Measurements from ENCODE around the gene ZNF30.
"Not testable (repeated sequence)": the region's sequence is repeated elsewhere in the genome, so short reads cannot be mapped to it uniquely, and the experiment has no call there.

The ZNF30 gene

GRCh38 chr19:34960103-34960805 lies 33.6 kb downstream of the ZNF30 start:
- no peak for DNase-seq (ENCODE audit: low read depth)

DNA sequence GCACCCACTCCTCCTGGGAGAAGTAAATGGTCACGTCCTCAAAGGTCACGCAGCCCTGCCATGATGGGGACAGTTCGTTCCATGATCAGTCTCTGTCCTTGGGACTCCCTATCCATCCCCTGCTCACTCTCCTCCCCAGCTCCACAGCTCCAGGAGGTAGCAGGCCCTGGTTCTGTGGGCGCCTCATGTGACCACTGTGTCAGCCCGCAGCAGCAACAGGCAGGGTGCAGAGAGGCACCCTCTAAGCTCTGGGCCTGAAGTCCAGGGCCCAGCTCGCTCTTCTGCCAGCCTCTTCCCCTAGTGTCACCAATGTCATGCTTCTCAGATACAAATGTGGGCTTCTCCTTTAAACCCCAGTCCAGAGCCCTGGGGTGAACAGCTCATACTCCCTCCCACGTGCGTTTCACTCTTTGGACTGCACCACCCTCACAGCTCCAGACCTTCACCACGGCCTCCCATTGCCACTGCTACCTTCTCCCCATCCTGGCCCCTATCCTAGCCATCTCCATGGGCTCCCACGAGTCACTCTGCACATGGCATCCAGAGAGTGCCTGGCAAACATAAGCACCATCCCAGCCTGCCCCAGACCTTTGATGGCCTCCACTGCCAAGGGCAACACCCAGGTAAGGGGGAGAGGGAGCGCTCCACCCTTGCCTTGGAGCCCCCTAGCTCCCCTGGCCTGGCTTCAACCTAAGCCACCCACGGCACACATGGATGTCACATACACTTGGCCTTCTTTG lies 34.4 kb downstream of the ZNF30 start:
- DNase-seq (ENCODE audit: low read depth) = no peak

DNA sequence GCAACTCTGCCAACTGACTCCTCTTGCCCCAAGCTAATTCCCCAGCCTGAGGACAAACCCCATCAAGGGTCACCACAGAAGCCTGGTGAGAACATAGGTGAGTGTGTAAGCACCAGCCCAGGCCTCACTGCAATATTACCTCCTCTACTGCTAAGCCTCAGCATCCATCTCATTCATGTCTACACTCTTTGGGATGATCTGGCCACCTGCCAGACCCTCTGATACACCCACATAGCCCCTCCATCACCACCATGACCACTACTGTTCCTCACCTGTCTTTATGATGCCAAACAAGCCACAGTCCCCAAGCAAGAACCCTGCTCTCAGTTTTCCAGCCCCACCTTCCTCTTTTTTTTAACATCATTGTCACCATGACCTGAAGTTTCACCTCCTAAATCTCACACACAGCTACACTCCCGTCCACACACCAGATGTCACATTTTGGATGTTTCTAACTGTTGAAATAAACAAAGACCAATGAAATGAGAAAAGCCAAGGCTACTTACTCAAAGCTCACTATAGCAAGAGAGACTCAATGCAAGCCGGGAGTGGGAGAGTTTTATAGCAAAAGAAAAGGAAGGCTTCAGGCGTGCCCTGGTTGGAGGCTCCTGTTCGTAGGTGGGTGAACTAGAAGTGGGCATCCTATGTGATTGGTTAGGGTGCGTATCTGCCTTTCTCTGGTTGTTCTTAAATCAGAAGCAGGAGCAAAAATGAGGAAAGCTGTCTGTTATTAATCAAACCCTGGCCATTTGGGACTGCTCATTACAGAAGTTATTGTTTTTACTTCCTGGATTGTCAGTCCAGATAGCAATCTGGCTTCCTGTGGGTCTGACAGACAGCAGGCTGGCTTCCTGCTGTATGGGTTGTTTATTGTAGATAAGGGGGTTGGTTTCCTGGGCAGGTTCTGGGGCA lies 35.3 kb downstream of the ZNF30 start:
- DNase-seq (ENCODE audit: low read depth) = no peak

DNA sequence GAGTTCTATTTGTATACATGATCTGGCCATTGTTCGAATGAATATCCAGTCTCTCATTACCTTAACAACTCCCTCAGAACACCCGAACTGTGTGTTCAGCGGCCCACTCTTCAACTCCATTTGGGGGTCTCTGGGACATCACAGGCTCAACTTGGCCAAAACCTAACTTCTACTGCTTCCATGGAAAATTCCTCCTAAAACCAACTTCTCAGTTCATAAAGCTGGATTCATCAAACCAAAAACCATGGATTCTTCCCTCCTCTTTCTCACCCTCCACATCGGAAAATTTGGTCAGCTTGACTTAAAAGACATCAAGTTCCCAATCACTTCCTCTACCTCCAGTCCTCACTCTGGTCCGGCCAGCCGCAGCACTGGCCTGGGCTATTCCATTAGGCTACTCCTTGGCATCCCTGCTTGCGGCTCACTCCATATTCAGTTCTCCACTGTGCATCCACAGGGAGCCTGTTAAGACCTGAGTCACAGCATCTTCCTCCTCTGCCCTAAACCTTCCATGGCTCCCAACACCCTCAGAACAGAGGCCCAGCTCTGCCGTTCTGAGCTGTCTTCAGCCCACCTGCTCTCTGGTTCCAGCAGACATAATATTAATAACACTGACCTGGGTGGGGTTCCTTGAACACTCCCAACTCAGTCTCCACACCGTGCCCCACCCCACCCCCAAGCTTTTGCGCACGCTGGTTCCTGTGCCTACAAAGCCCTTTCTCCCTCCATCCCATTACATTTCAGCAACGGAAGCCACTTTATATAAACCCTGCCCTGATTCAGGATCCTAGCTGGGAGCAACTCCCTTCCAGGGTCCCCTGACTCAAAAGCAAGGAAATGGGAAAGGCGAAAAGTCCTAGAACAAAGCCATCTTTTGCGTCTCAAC lies 36.2 kb downstream of the ZNF30 start:
- DNase-seq (ENCODE audit: low read depth) = no peak

- peak; percentile 38 for DNase-seq (ENCODE audit: low read depth)
Measured at GRCh38 chr19:34963573-34964406, 37.1 kb downstream of the ZNF30 start, which contains the start of gene ZNF792. TSS of gene ZNF792 (minus strand) at chr19:34964229. CDS start at chr19:34963662, 567 bp downstream.

DNA sequence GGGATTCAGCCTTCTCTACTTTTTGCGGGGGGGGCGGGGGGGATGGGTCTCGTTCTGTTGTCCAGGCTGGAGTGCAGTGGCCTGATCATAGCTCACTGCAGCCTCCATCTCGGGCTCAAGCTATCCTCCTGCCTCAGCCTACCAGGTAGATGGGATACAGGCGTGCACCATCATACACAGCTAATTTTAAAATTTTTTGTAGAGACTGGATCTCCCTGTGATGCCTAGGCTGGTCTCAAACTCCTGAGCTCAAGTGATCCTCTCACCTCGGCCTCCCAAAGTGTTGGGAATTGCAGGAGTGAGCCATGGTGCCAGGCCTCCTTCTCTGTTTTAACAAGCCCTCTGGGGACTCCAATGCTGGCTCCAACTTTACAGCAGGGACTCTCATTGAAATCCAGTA lies 37.9 kb downstream of the ZNF30 start:
- no peak for DNase-seq (ENCODE audit: low read depth)

DNA sequence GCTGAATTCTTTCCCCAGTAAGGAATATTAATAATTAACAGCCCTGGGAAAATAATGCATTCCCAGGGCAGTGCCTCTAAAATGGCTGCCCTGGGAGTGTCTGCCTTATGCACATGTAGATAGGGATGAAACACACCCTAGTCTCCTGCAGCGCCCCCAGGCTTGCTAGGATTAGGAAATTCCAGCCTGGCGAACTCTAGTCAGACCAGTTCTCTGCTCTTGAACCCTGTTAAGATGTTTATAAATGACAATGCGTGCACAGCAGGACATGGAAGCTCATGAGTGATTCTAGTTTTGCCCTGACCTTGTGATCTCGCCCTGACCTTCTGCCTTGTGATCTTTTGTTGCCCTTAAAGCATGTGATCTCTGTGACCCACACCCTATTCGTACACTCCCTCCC lies 38.8 kb downstream of the ZNF30 start:
- DNase-seq (ENCODE audit: low read depth) = not testable (repeated sequence)

DNA sequence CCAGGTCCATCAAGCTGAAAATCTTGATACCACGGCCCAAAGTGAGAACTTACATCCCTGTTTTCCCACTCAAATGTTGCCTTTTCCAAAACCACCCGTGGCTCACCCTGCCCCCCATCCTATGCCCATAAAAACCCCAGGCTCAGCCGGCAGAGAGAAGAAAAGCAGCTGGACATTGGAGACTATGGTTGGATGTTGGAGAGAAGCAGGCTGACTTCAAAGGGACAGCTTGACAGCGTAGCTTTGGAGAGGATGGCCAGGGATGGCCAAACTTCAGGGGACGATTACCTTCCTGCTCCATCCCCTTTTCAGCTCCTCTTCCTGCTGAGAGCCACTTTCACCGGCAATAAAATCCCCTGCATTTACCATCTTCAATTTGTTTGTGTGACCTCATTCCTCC lies 40.8 kb downstream of the ZNF30 start:
- no peak for DNase-seq (ENCODE audit: low read depth)

DNA sequence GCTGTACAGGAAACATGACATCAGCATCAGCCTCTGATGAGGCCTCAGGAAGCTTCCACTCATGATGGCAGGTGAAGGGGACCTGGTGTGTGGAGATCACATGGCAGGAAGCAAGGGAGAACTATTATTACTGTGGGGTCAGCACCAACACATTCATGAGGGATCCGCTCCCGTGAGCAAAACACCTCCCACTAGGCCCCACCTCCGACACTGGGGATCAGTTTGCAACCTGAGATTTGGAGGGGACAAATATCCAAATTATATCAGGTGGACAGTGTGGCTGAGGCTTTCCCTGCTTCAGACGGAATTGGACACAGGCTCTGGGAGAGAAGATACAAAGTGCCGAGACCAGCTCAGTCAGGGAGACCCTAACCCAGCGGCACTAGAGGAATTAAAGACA lies 43.0 kb downstream of the ZNF30 start:
- no peak for DNase-seq (ENCODE audit: low read depth)

GRCh38 chr19:34970185-34970780 lies 43.6 kb downstream of the ZNF30 start:
- DNase-seq (ENCODE audit: low read depth) = not testable (repeated sequence)

DNA sequence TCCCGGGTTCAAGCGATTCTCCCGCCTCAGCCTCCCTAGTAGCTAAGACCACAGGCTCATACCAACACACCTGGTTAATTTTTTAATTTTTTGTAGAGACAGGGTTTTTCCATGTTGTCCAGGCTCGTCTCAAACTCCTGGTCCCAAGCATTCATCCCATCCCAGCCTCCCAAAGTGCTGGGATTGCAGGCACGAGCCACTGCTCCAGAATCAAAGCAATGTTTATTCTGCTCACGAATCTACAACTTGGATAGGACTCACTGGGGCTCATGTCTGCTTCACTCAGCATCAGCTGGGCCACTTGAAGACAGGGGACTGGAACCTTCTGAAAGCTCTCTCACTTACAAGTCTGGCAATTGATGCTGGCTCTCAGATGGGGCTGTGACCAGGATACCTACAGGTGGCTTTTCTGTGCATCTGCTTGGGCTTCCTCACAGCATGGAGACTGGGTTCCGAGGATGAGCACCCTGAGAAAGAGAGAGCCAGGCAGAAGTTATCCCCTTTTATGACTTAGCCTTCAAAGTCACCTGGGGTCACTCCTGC lies 45.5 kb downstream of the ZNF30 start:
- no peak for DNase-seq (ENCODE audit: low read depth)

GRCh38 chr19:34974646-34975045 lies 47.9 kb downstream of the ZNF30 start:
- DNase-seq (ENCODE audit: low read depth) = no peak

- DNase-seq (ENCODE audit: low read depth) = no peak
Measured at GRCh38 chr19:34975056-34975455, 48.4 kb downstream of the ZNF30 start.

- no peak for DNase-seq (ENCODE audit: low read depth)
Measured at GRCh38 chr19:34976611-34977010, 49.9 kb downstream of the ZNF30 start.

DNA sequence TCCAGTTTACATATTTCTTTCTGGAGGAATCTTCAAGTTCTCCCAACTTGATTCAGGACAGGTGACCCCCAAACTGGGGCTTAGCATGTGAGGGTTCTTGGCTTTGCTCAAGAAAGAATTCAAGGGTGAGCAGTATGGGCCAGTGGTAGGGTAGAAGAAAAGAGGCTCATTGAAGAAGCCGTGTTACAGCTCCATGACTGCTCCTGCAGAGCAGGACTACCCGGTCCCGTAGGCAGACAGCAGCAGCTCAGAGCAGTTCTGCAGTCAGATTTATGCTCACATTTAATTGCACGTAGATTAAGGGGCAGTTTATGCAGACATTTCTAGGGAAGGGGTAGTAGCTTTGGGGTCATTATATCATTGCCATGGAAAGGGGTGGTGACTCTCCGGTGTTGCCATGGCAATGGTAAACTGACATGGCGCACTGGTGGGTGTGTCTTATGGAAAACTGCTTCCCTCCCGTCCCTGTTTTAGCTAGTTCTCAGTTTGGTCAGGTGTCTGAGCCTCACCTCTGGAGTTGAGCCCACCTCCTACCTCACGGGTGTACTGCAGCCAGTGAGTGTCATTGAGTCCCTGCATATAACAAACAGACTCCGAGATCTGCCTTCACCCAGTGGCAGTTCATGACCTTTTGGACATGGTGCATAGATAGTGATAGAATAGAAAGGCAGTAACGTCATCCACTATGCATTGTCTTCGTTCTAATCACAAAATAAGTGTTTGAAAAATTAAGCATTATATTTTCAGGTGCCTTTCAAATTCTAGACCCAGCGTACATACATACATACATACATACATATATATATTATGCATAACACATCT lies 53.3 kb downstream of the ZNF30 start:
- DNase-seq (ENCODE audit: low read depth) = no peak

DNA sequence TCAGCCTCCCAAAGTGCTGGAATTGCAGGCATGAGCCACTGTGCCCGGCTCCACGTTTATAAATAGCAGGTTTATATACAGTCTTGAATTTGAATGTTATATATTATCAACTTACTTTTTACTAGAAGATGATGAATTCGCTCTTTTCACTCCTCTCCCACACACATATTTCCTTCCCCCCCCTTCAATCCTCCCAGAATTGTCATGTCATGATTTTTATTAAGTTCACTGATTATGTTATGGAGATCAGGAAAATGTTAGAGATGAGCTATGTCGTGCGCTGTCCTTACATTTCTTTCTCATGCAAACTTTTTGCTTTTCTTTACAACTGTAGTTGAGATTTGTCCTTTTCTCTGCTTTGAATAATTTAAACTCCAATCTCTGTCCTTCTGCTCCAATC lies 55.6 kb downstream of the ZNF30 start:
- no peak for DNase-seq (ENCODE audit: low read depth)

DNA sequence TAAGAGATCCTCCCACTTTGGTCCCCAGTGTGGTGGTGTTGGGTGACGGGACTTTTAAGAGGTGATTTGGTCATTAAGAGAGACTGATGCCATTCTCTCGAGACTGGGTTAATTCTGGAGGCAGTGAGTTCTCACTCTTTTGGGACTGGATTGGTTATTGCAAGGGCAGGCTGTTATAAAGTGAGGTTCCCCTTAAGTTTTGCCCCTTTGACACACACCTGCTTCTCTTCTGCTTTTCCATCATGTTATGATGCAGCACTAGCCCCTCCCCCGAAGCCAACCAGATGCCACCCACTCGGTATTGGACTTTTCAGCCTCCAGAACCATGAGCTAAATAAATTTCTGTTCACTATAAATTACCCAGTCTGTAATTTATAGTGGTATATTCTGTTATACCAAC lies 57.1 kb downstream of the ZNF30 start:
- no peak for DNase-seq (ENCODE audit: low read depth)

DNA sequence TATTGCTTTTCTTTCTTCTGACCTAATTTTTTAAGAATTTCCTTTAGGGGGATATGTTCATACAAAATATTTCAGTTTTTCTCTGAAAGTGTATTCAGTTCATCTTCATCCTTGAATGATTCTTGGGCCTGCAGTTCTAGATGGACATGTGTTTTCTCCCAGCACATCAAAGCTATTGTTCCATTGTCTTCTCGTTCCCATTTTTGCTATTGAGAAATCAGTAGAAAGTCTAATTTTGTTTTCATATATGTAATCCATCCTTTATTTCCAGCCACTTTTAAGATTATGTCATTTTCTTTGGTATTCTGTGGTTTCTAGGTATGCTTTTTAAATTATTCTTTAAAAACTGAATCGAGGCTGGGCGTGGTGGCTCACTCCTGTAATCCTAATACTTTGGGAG lies 57.6 kb downstream of the ZNF30 start:
- DNase-seq (ENCODE audit: low read depth) = no peak

All from stimulated activated CD8-positive, alpha-beta memory T cell treated with anti-CD3 and anti-CD28 coated beads, Interleukin-4, amount 100 ng/mL, for 24 hours (primary cell).